ENCODE measurements around the gene SLCO3A1.

Gene SLCO3A1

DNA sequence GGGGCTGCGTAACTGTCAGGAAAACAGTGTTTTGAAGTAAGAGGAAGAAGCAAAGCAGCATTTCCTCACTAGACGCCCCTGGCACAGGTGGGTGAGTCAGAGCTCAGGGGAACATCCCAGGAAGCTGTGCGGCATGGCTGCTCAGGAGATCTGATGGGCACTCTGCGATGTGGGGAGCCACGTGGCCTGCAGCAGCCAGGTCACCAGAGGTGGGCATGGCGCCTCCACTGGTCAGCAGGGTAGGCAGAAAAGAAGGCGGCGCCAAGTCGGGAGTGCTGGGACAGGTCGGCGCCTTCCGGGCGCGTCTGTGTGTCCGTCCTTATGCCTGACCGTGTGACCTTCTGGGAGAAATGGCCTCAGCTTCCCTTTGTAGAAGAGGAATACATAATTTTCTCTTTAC, 290.3 kb downstream of the SLCO3A1 start:
- no peak for DNase-seq

DNA sequence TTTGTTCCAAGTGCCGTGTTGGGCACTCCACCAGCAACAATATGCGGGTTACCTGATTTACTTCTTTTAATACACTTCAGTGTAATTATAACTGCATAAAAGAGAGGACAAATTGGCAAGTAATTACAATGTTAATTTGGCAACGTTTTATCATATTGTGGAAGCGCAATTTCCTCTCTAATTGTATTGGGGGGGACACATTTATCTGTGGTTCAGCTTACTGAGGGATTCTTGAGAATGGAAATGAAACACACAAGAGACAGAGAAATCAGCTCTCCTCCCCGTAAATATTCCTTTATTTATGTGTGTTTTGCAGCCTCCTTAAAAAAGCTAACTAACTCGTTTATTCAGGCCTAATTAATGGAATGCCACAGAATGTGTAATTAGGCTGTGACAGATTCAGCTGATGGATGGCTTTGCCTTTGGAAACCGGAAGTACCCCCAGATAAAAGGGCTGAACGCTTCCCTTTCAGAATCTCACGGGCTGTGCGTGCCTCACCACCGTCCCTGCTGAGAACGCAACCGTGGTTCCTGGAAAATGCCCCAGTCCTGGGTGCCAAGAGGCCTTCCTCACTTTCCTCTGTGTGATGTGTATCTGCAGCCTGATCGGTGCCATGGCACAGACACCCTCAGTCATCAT, 293.1 kb downstream of the SLCO3A1 start:
- no peak for DNase-seq

GRCh38 chr15:92149029-92149428, 295.5 kb downstream of the SLCO3A1 start:
- DNase-seq = no peak

DNA sequence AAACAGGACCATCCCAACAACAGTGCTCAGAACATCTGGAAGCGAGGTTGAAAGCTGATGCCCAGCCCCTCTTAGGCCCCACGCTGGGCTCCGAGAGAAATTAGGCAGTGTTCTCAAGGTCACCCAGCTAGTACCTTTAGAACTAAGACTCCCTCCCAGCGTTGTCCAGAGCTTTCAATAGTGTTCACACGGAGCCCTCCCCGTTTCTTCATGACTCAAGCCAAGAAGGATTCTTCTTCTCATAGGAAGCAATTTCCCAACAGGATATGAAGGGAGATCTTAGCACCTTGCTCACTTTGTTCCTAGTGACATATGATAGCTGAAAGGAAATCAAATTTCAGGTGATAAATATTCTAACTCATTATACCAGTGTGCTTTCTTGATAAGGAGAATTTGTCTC, 296.0 kb downstream of the SLCO3A1 start:
- DNase-seq = no peak

DNA sequence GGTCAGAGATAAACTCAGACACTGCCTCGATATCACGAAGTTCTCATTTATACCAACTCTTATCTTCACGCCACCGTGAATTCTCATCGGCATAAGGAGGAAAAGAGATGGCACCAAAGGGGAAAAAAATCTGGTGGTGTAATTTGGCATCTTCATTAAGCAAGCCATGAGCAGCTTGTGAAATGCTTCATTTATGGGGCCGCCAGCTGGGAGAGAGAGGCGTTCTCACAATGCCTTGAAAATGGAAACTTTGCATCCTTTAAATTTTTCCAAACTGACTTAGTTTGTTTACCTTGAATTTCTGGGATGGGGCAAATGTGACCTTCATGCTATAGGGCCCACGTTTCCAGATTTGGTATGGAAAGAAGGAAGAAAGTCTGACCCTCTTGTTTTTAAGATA, 297.7 kb downstream of the SLCO3A1 start:
- DNase-seq = no peak

GRCh38 chr15:92151741-92152140, 298.2 kb downstream of the SLCO3A1 start:
- DNase-seq = no peak

DNA sequence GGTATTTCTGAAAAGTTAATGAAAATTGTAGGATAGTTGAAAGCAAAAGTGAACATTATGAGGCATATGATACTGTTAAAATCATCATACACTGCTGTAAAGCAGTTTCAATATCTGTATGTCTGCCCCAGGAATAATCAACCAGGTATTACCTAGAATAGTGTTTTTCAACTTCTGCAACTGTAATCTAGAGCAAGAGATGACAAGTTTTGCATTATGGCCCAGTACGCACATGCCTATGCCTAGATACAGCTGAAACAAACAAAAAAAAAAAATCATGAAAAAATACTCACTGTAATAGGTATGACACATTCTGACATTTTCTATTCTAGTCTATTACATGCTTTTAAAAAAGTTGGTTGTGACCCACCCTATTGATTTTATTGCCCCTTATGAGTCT, 299.5 kb downstream of the SLCO3A1 start:
- no peak for DNase-seq

DNA sequence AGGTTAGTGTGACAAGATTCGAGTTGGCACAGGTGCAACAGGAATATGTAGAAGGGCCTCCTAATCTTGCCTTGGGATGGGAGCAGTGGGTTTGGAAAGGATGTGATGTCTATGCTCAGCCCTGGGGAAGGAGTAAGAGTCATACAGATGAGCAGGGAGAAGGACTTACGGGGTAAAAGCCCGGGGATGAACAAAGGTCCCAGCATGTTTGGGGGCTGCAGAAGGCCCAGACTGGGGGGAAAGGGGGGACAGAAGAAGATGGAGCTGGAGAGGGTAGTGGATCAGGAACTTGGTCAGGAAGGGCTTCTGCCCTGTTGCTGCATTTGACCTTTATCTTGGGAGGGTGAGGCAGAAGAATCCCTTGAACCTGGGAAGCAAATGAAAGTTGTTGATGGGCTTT, 300.1 kb downstream of the SLCO3A1 start:
- no peak for DNase-seq

GRCh38 chr15:92155934-92156333, 302.4 kb downstream of the SLCO3A1 start:
- no peak for DNase-seq

DNA sequence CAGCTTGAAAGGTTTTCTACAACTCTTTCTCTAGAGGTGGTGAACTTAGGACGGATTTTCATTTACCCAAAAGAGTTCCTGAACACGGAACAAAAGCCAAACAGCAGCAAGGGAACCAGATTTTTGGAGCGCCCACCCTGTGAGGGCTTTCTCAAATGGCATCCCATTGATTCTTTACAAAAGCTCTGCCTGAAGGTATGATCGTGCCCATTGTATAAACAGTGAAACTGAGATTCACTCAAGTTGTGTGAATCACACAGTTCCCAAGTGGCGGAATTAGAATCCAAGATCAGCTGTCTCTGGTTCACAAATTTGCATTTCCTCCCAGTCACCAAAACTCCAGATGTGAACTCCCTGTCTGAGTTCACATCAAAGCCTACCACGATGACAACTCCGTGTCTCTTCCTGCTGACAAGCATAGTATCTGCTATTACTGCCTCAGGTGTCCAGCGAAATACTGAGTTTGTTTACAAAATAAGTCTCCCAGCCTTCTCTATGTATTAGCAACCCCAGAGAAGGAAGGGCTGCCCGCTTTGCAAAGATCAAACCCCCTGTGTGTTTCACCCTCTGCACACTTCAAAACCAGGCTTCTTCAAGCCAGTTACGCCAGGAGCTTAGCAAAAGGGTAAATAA, 304.3 kb downstream of the SLCO3A1 start:
- DNase-seq = no peak

GRCh38 chr15:92158426-92158825, 304.9 kb downstream of the SLCO3A1 start:
- no peak for DNase-seq

- DNase-seq = no peak
Observed at GRCh38 chr15:92159481-92159880, 306.0 kb downstream of the SLCO3A1 start.

- DNase-seq = no peak
Observed at GRCh38 chr15:92159906-92160841, 306.7 kb downstream of the SLCO3A1 start.

DNA sequence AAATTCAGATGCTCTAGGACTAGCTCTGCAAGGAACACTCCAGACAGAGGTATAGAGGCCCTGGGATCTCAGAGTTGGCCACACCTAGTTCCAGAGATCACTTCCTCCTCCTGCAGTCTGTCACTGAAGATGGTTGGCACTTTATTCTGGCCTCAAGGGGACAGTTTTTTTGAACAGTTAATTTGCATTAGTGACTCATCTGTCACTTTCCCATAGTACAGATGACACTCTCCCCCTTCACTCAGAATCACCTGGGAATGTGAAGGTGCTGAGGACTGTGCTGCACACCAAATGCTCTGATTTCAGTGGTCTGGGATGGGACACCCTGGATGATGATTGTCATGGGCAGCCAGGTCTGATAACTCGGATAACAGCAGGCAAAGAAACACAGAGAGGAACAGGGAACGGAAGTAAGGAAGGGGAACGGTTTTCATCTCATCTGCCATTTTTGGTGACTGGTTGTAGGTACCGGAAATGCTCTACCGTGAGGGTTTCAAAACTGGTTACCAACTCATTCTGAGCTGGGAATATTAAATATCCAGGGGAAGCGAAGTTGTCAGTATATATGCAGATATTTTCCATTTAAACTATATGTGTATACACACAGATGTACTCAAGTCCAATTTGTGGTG, 307.6 kb downstream of the SLCO3A1 start:
- DNase-seq = no peak

GRCh38 chr15:92162657-92163056, 309.1 kb downstream of the SLCO3A1 start:
- DNase-seq = no peak

DNA sequence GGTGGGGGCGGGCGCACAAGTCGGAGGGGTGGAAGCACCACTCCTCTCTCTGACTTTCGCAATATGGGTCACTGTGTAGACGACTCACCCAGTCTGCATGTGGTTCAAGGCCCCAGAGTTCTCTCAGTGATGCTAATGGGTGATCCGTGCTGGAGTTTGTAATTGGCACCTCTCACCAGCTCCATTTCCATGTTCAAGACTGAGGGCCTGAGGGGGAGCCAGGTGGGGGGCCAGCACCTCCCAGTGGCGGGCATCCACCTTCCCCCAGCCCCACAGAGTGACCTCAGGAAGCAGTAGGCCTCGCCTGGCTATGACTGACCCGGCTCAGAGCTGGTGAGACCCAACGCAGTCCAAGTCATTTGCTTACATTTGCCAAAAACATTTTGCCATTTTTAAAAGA, 310.1 kb downstream of the SLCO3A1 start:
- DNase-seq = no peak

DNA sequence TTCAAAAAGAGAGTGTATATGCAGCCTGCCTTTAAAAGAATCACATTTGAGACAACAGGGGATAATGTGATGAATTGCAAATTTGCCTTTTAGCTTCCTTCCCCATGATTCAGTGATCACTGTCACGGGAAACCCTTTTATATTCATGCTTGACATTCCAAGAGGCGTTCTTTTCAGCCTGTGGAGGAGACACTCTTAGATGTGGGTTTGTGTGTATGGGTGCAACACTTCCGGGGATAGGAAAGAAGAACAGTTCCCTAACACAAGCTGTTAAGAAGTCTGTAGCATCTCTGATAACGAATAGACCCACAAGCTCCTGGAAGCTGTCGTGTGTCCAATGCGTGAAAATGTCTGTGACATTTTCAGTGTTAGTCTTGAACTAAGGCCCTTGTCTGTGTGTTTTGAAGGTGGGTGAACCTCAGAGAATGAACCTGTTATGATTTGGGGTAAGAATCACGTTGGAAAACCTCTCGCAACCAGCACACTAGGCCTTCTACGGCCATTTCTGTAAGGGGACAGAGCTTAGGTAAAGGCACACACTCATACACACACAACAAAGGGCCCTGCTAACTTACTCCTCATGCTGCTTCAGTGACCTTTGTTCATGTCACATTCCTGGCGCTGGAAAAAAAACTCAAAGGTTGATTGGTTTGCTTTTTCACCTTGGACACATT, 311.0 kb downstream of the SLCO3A1 start:
- no peak for DNase-seq

GRCh38 chr15:92165001-92165346, 311.5 kb downstream of the SLCO3A1 start:
- no peak for DNase-seq

- DNase-seq = no peak
Observed at GRCh38 chr15:92166029-92166428, 312.5 kb downstream of the SLCO3A1 start.

DNA sequence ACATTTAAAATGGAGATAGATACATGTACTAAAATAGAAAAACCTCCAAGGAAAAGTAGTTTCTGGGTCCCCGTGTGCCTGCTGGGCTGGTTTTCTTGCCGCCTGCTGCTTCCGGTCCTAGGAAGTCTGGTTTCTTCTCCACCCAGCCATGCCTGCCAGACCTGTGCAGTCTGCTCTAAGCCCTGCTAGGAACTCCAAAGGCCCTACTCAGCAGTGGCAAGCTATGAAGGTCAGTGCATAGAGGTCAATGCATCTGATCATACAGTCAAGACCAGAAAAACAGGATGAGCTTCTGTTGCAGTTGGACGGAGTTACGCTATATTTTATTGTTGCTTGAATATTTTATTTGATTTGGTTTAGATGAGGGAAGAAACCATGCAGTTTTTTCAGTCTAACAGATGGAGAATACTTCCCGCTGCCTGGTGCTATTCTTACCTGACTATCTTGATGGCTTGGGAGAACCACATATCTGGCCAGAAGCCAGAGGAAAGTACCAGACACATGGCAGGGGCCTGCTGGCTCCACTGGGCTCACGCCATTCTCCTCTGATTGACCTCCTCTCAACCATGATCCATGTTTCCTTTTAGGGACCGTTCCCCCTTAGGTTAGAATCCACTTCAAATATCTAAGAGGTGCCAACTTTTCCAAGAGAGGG, 313.4 kb downstream of the SLCO3A1 start:
- no peak for DNase-seq

DNA sequence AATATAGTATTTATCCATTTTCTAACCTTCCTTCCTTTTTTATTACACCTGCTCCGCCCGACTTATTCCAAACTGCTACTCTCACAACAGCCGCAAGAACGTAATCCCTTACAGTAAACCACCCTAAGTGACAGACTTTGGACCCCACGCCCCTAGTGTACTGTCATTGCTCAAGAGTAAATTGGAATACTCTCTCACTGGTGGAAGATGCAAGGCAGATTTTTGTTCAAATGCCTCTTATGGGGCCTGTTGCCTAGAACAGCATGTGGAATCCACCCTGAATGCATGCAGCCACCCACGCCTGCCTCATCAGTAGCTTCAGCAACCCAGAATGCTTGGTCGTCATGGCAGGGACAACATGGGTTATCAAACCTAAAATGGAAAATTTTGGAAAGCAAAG, 313.9 kb downstream of the SLCO3A1 start:
- DNase-seq = no peak

GRCh38 chr15:92168066-92168683, 314.7 kb downstream of the SLCO3A1 start:
- no peak for DNase-seq

Measured in cortex of kidney (tissue), 1 donor.